ENCODE measurements around the gene SIPA1. TPM values are rescaled to one million over a fixed set of nuclear protein-coding genes. Genes with fewer than 3 reads are reported as not detected.

Gene SIPA1
- total RNA-seq, 2 donors from 2014 or later = 39.9 to 46.8 TPM

- Mint-ChIP-seq H3K27ac (no peak overlapping the region), H3K27me3 (ENCODE audit: insufficient read depth) (no peaks in the 10 kb centered on the region), H3K4me1 (peaks cover 6% of the 10 kb centered on the region), H3K9me3 (no peaks in the 10 kb centered on the region), H3K4me3 (no peak overlapping the region), H3K36me3 (ENCODE audit: low read depth) (peaks cover 45% of the 10 kb centered on the region)
- Histone ChIP-seq H3K27ac (ENCODE audit: low read depth, low read length) (no peak overlapping the region), H3K27me3 (ENCODE audit: control insufficient read depth, insufficient read depth, low read length, poor library complexity, severe bottlenecking) (no peaks in the 10 kb centered on the region), H3K36me3 (ENCODE audit: control insufficient read depth, insufficient read depth, low read length) (peaks cover 57% of the 10 kb centered on the region), H3K4me3 (ENCODE audit: low read length) (no peak overlapping the region), H3K9me3 (ENCODE audit: control insufficient read depth, low read length) (no peaks in the 10 kb centered on the region), H3K4me1 (ENCODE audit: control insufficient read depth, insufficient read depth, low read length) (peaks cover 8% of the 10 kb centered on the region), H3K9ac (ENCODE audit: extremely low read depth, low read length, poor library complexity, severe bottlenecking) (no peak overlapping the region)
- TF ChIP-seq, protein P1, sequence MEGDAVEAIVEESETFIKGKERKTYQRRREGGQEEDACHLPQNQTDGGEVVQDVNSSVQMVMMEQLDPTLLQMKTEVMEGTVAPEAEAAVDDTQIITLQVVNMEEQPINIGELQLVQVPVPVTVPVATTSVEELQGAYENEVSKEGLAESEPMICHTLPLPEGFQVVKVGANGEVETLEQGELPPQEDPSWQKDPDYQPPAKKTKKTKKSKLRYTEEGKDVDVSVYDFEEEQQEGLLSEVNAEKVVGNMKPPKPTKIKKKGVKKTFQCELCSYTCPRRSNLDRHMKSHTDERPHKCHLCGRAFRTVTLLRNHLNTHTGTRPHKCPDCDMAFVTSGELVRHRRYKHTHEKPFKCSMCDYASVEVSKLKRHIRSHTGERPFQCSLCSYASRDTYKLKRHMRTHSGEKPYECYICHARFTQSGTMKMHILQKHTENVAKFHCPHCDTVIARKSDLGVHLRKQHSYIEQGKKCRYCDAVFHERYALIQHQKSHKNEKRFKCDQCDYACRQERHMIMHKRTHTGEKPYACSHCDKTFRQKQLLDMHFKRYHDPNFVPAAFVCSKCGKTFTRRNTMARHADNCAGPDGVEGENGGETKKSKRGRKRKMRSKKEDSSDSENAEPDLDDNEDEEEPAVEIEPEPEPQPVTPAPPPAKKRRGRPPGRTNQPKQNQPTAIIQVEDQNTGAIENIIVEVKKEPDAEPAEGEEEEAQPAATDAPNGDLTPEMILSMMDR (conservative IDR thresholded peaks at IDR 0.05) = no peak
- DNase-seq = no peak
- WGBS, 2 experiments (ENCODE audit: insufficient coverage in 1 of 2, insufficient read length in 1 of 2) = 93 to 97% methylated on average over 12 to 29 of the region's 29 CpGs
Measured at GRCh38 chr11:65619281-65619928, 18.5 kb upstream of the SIPA1 start.

GRCh38 chr11:65620666-65621065 lies 17.2 kb upstream of the SIPA1 start:
- TF ChIP-seq, protein P1 (conservative IDR thresholded peaks at IDR 0.05) = no peak
- Mint-ChIP-seq H3K4me1 (peaks cover 6% of the 10 kb centered on the region), H3K27ac (no peak overlapping the region), H3K9me3 (no peaks in the 10 kb centered on the region), H3K27me3 (ENCODE audit: insufficient read depth) (no peaks in the 10 kb centered on the region), H3K36me3 (ENCODE audit: low read depth) (peaks cover 48% of the 10 kb centered on the region), H3K4me3 (no peak overlapping the region)
- Histone ChIP-seq H3K4me3 (ENCODE audit: low read length) (no peak overlapping the region), H3K36me3 (ENCODE audit: control insufficient read depth, insufficient read depth, low read length) (peaks cover 58% of the 10 kb centered on the region), H3K27ac (ENCODE audit: low read depth, low read length) (no peak overlapping the region), H3K9ac (ENCODE audit: extremely low read depth, low read length, poor library complexity, severe bottlenecking) (no peak overlapping the region), H3K4me1 (ENCODE audit: control insufficient read depth, insufficient read depth, low read length) (peaks cover 8% of the 10 kb centered on the region), H3K27me3 (ENCODE audit: control insufficient read depth, insufficient read depth, low read length, poor library complexity, severe bottlenecking) (no peaks in the 10 kb centered on the region), H3K9me3 (ENCODE audit: control insufficient read depth, low read length) (no peaks in the 10 kb centered on the region)
- DNase-seq = no peak
- WGBS, 2 experiments (ENCODE audit: insufficient coverage in 1 of 2, insufficient read length in 1 of 2) = 88 to 91% methylated on average over 11 to 19 of the region's 19 CpGs

- Mint-ChIP-seq H3K9me3 (no peaks in the 10 kb centered on the region), H3K4me1 (peaks cover 3% of the 10 kb centered on the region), H3K4me3 (no peak overlapping the region), H3K36me3 (ENCODE audit: low read depth) (peaks cover 55% of the 10 kb centered on the region), H3K27me3 (ENCODE audit: insufficient read depth) (no peaks in the 10 kb centered on the region), H3K27ac (no peak overlapping the region)
- H3K27ac ChIP-seq (ENCODE audit: low read depth, low read length) = no peak overlapping the region
- no peaks in the 10 kb centered on the region for H3K9me3 ChIP-seq (ENCODE audit: control insufficient read depth, low read length)
- no peak overlapping the region for H3K4me3 ChIP-seq (ENCODE audit: low read length)
- DNase-seq = no peak
- peaks cover 63% of the 10 kb centered on the region for H3K36me3 ChIP-seq (ENCODE audit: control insufficient read depth, insufficient read depth, low read length)
- TF ChIP-seq, protein P1 (conservative IDR thresholded peaks at IDR 0.05) = no peak
- no peaks in the 10 kb centered on the region for H3K27me3 ChIP-seq (ENCODE audit: control insufficient read depth, insufficient read depth, low read length, poor library complexity, severe bottlenecking)
- peaks cover 6% of the 10 kb centered on the region for H3K4me1 ChIP-seq (ENCODE audit: control insufficient read depth, insufficient read depth, low read length)
- no peak overlapping the region for H3K9ac ChIP-seq (ENCODE audit: extremely low read depth, low read length, poor library complexity, severe bottlenecking)
- WGBS, 2 experiments (ENCODE audit: insufficient coverage in 1 of 2, insufficient read length in 1 of 2) = 92 to 97% methylated on average over 9 to 14 of the region's 14 CpGs
Measured at GRCh38 chr11:65621460-65621859, 16.4 kb upstream of the SIPA1 start.

Data from endodermal cell (in vitro differentiated cells).